Measurements from ENCODE around the gene RNFT2.

RNFT2 gene

GRCh38 chr12:116697716-116698115 lies 40.4 kb upstream of the RNFT2 start:
- no peak overlapping the region for H3K4me3 ChIP-seq (ENCODE audit: low read depth, low read length)
- no peak for DNase-seq (ENCODE audit: low read depth)
- TF ChIP-seq POLR2A (IDR thresholded peaks at IDR 0.05; ENCODE audit: extremely low read depth, insufficient read length), result no peak
- TF ChIP-seq, protein P1, sequence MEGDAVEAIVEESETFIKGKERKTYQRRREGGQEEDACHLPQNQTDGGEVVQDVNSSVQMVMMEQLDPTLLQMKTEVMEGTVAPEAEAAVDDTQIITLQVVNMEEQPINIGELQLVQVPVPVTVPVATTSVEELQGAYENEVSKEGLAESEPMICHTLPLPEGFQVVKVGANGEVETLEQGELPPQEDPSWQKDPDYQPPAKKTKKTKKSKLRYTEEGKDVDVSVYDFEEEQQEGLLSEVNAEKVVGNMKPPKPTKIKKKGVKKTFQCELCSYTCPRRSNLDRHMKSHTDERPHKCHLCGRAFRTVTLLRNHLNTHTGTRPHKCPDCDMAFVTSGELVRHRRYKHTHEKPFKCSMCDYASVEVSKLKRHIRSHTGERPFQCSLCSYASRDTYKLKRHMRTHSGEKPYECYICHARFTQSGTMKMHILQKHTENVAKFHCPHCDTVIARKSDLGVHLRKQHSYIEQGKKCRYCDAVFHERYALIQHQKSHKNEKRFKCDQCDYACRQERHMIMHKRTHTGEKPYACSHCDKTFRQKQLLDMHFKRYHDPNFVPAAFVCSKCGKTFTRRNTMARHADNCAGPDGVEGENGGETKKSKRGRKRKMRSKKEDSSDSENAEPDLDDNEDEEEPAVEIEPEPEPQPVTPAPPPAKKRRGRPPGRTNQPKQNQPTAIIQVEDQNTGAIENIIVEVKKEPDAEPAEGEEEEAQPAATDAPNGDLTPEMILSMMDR (IDR thresholded peaks at IDR 0.05; ENCODE audit: low read depth, low read length), result no peak

DNA sequence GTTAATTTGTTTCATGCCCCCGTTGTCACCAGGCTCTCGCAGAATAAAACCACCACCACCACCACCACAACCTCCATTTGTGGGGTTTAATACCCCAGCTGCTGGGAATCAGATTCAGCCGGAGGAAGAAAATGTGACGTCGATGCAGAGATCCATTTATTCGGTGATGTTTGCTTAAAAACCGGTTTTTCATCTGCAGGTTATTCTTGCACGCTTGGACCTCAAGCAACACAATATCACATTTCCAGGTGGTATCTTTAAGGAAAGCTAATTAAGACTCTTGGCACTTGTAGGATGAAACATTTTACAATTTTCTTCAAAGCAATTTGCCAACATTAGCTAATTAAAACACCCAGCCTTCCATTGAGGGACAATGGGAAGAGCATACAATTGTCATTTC lies 40.0 kb upstream of the RNFT2 start:
- TF ChIP-seq POLR2A (IDR thresholded peaks at IDR 0.05; ENCODE audit: extremely low read depth, insufficient read length) (no peak), MYC (IDR thresholded peaks at IDR 0.05; ENCODE audit: low read depth, low read length) (no peak)
- TF ChIP-seq, protein P2, sequence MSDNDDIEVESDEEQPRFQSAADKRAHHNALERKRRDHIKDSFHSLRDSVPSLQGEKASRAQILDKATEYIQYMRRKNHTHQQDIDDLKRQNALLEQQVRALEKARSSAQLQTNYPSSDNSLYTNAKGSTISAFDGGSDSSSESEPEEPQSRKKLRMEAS (IDR thresholded peaks at IDR 0.05; ENCODE audit: low read depth, low read length), result no peak
- TF ChIP-seq, protein P1 (IDR thresholded peaks at IDR 0.05; ENCODE audit: low read depth, low read length), result no peak
- H3K4me3 ChIP-seq (ENCODE audit: low read depth, low read length), result no peak overlapping the region
- DNase-seq (ENCODE audit: low read depth), result no peak

- DNase-seq (ENCODE audit: low read depth), result no peak
- H3K4me3 ChIP-seq (ENCODE audit: low read depth, low read length), result no peak overlapping the region
- no peak for TF ChIP-seq MYC (IDR thresholded peaks at IDR 0.05; ENCODE audit: low read depth, low read length)
- TF ChIP-seq, protein P2 (IDR thresholded peaks at IDR 0.05; ENCODE audit: low read depth, low read length), result no peak
- TF ChIP-seq POLR2A (IDR thresholded peaks at IDR 0.05; ENCODE audit: extremely low read depth, insufficient read length), result no peak
- TF ChIP-seq, protein P1 (IDR thresholded peaks at IDR 0.05; ENCODE audit: low read depth, low read length), result no peak
Measured at GRCh38 chr12:116698554-116699075, 39.5 kb upstream of the RNFT2 start.

DNA sequence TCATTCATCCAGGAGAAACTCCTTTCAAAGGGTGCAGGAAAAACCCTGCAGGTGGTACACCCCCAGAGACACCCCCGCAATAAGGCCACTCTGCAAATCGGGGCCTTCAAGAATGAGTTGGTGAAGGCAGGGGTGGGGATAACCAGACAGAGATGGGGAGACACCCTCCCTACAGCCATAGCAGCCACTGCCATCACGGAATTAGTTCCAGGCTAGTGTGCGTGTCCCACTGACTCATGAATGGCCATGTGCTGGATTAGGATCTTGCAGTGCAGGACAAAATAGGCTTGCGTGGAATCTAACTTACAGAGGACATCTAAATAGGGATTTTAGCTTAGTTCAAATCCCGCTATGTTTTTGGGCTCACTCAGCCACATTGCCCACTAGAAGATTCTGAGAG lies 38.0 kb upstream of the RNFT2 start:
- no peak overlapping the region for H3K4me3 ChIP-seq (ENCODE audit: low read depth, low read length)
- TF ChIP-seq MYC (IDR thresholded peaks at IDR 0.05; ENCODE audit: low read depth, low read length) (no peak), POLR2A (IDR thresholded peaks at IDR 0.05; ENCODE audit: extremely low read depth, insufficient read length) (no peak)
- TF ChIP-seq, protein P1 (IDR thresholded peaks at IDR 0.05; ENCODE audit: low read depth, low read length), result no peak
- TF ChIP-seq, protein P2 (IDR thresholded peaks at IDR 0.05; ENCODE audit: low read depth, low read length), result no peak
- no peak for DNase-seq (ENCODE audit: low read depth)

- TF ChIP-seq POLR2A (IDR thresholded peaks at IDR 0.05; ENCODE audit: extremely low read depth, insufficient read length), result no peak
- TF ChIP-seq, protein P1 (IDR thresholded peaks at IDR 0.05; ENCODE audit: low read depth, low read length), result no peak
- TF ChIP-seq MYC (IDR thresholded peaks at IDR 0.05; ENCODE audit: low read depth, low read length), result no peak
- TF ChIP-seq, protein P2 (IDR thresholded peaks at IDR 0.05; ENCODE audit: low read depth, low read length), result no peak
- no peak overlapping the region for H3K4me3 ChIP-seq (ENCODE audit: low read depth, low read length)
- DNase-seq (ENCODE audit: low read depth), result no peak
Measured at GRCh38 chr12:116701432-116701831, 36.7 kb upstream of the RNFT2 start.
